ENCODE data around the gene FAAP100.

GRCh38 chr17:81532490-81533287 lies 19.5 kb downstream of the FAAP100 start:
- TF ChIP-seq GATA3 (IDR thresholded peaks at IDR 0.05; ENCODE audit: low read depth, low read length) (no peak), GATA2 (IDR thresholded peaks at IDR 0.05; ENCODE audit: low read depth, low read length) (no peak)
